K562 (cell line): ENCODE data around the gene TTBK1. TPM values are rescaled to one million over a fixed set of nuclear protein-coding genes. Genes with fewer than 3 reads are reported as not detected.

Source experiments
- AFF4 ChIP-seq: sonication (generic); formaldehyde crosslinking; IDR thresholded peaks from 2 replicates; pipeline ENCODE4 v1.8.0; 2023; ENCODE audit warnings: mild to moderate bottlenecking, missing genetic modification reagents
- CBX3 ChIP-seq, 2 experiments: IDR thresholded peaks; 1 replicate in 1 of 2; 2 replicates in 1 of 2; pipeline ENCODE4 v1.6.1; 2012; ENCODE audit warnings: inconsistent platforms in 2 of 2, low read length in 2 of 2, borderline replicate concordance in 1 of 2, control low read depth in 1 of 2
- CHD1 ChIP-seq: fragments of 200-600 bp; sonication (generic); IDR thresholded peaks from one replicate; pipeline ENCODE4 v1.6.1; 2012; ENCODE audit warnings: mild to moderate bottlenecking, moderate library complexity, low read length, inconsistent platforms
- DACH1 ChIP-seq: fragments of 450-650 bp; IDR thresholded peaks from 2 replicates; pipeline ENCODE4 v1.6.1; 2018; ENCODE audit not compliant: partially characterized antibody
- ETV6 ChIP-seq, 3 experiments: fragments of 150-350 bp in 1 of 3; sonication (generic) in 1 of 3; formaldehyde crosslinking in 1 of 3; IDR thresholded peaks; 2 replicates each; pipeline versions ENCODE4 v1.6.1 to v1.8.0; 2014 to 2022; ENCODE audit warnings: borderline replicate concordance in 2 of 3, low read depth in 2 of 3, antibody characterized with exemption in 1 of 3, low read length in 1 of 3, mild to moderate bottlenecking in 1 of 3, missing genetic modification reagents in 1 of 3
- GTF2F1 ChIP-seq: IDR thresholded peaks from 2 replicates; pipeline ENCODE4 v1.6.1; 2011; ENCODE audit warnings: low read depth, low read length, improper control_type of control experiment
- PTTG1 ChIP-seq: fragments of 450-650 bp; IDR thresholded peaks from 2 replicates; pipeline ENCODE4 v1.6.1; 2016; ENCODE audit warnings: low read depth, mild to moderate bottlenecking, missing genetic modification characterization, missing compliant biosample characterization
- PURB ChIP-seq: sonication (generic); formaldehyde crosslinking; IDR thresholded peaks from 2 replicates; pipeline ENCODE4 v1.9.0; 2021; ENCODE audit warnings: low read depth, mild to moderate bottlenecking, missing genetic modification reagents
- SAFB2 ChIP-seq: fragments of 200-400 bp; formaldehyde crosslinking; IDR thresholded peaks from 2 replicates; pipeline ENCODE4 v1.6.1; 2018; ENCODE audit warnings: borderline replicate concordance, low read length, low read depth, moderate library complexity; ENCODE audit not compliant: severe bottlenecking
- TEAD4 ChIP-seq, 2 experiments: sonication (generic) in 1 of 2; formaldehyde crosslinking in 1 of 2; IDR thresholded peaks; 2 replicates each; pipeline versions ENCODE4 v1.6.1 to v1.8.0; 2012 to 2022; ENCODE audit warnings: borderline replicate concordance in 1 of 2, inconsistent platforms in 1 of 2, low read length in 1 of 2, mild to moderate bottlenecking in 1 of 2, missing genetic modification reagents in 1 of 2
- TRIM24 ChIP-seq, 2 experiments: fragments of 450-650 bp; IDR thresholded peaks; 2 replicates each; pipeline ENCODE4 v1.6.1; 2016
- ZNF165 ChIP-seq: fragments of 250-450 bp; sonication (Bioruptor Pico); IDR thresholded peaks from 2 replicates; pipeline ENCODE4 v1.4.0; 2020; ENCODE audit warnings: borderline replicate concordance
- ZNF24 ChIP-seq: fragments of 450-650 bp; IDR thresholded peaks from 2 replicates; pipeline ENCODE4 v1.6.1; 2016
- ZNF263 ChIP-seq: sonication (generic); formaldehyde crosslinking; IDR thresholded peaks from 2 replicates; pipeline ENCODE4 v1.8.0; 2022; ENCODE audit warnings: mild to moderate bottlenecking, missing genetic modification reagents, borderline replicate concordance
- ZNF436 ChIP-seq: fragments of 250-450, 450-650 bp; sonication (Bioruptor Pico); formaldehyde crosslinking; IDR thresholded peaks from 2 replicates; pipeline ENCODE4 v1.7.0; 2020; ENCODE audit warnings: mild to moderate bottlenecking
- polyA plus RNA-seq, 8 experiments: library from polyadenylated mRNA; depleted of rRNA in 4 of 8; stranded (reverse) in 5 of 8; unstranded in 3 of 8; fragments of >200 nt; fragmentation: Nextera tagmentation in 2 of 8; fragmentation: Illumina TruSeq in 1 of 8; extraction: Ambion mirVana in 2 of 8; extraction: Trizol in 1 of 8; gene quantifications; 2 replicates each; pipeline versions ENCODE4 v1.2.1 to v1.2.3, GENCODE V29; 2011 to 2014; ENCODE audit warnings: inconsistent platforms in 1 of 8, missing spikeins in 1 of 8
- total RNA-seq, 7 experiments: library from RNA; depleted of rRNA in 6 of 7; stranded (reverse); fragments of >200 nt in 6 of 7; fragmentation: Illumina TruSeq in 2 of 7; extraction: Trizol in 2 of 7; gene quantifications; 2 replicates each; pipeline versions ENCODE4 v1.2.1 to v1.2.3, GENCODE V29; 2011 to 2021; ENCODE audit warnings: low replicate concordance in 1 of 7

TTBK1 gene
- total and polyA plus RNA-seq, 9 of the 15 experiments (the other 6 are each of a cell fraction or from before 2014, with no cell fraction given), result not detected

- no peak for TF ChIP-seq PURB (CRISPR knock-in tag)
- peak; percentile 81 for TF ChIP-seq ZNF263 (CRISPR knock-in tag)
- 0 out of 4 replicates have a peak, but pooled peaks of 1 of the 2 experiments have one; percentile 25 for TF ChIP-seq ETV6 (IDR thresholded peaks at IDR 0.05; ENCODE audit: borderline replicate concordance in 1 of 2, low read depth in 2 of 2, low read length in 1 of 2)
- no peak for TF ChIP-seq ETV6 (CRISPR knock-in tag; IDR thresholded peaks at IDR 0.05; ENCODE audit: borderline replicate concordance)
- TF ChIP-seq CBX3 (IDR thresholded peaks at IDR 0.05; ENCODE audit: borderline replicate concordance in 1 of 2, low read length in 2 of 2), result no peak
- TF ChIP-seq AFF4 (CRISPR knock-in tag), result no peak
- TF ChIP-seq ZNF165, result no peak
- no peak for TF ChIP-seq TEAD4 (IDR thresholded peaks at IDR 0.05; ENCODE audit: low read length)
- no peak for TF ChIP-seq TEAD4 (CRISPR knock-in tag; IDR thresholded peaks at IDR 0.05; ENCODE audit: borderline replicate concordance)
- no peak for TF ChIP-seq SAFB2
- TF ChIP-seq CHD1, result no peak
- no peak for TF ChIP-seq GTF2F1
- TF ChIP-seq ZNF436 (CRISPR knock-in tag), result no peak
- TF ChIP-seq DACH1, result no peak
- TF ChIP-seq TRIM24 (IDR thresholded peaks at IDR 0.05), result no peak
- no peak for TF ChIP-seq ZNF24
- TF ChIP-seq PTTG1 (tag), result no peak
Measured at GRCh38 chr6:43282636-43283513, 39.6 kb downstream of the TTBK1 start (continued).
